Right atrium auricular region (tissue), 2 donors: ENCODE results near the gene GALNT18. TPM values are rescaled to one million over a fixed set of nuclear protein-coding genes. Genes with fewer than 3 reads are reported as not detected.

Experiments
- DNase-seq: peaks from one replicate; pipeline ENCODE4 v3.0.0-alpha.2; 2019; ENCODE audit warnings: low spot score
- H3K27ac ChIP-seq, 2 donors: fragments of 200-600 bp; sonication (generic); 1 replicate in 1 of 2; 2 replicates in 1 of 2; pipeline ENCODE4 v1.5.1; 2016 to 2019
- H3K27me3 ChIP-seq, 2 donors: fragments of 200-600 bp; sonication (generic); one replicate each; pipeline versions ENCODE4 v1.5.1 to v1.6.0; 2017 to 2019
- H3K36me3 ChIP-seq: fragments of 200-600 bp; sonication (generic); one replicate; pipeline ENCODE4 v1.5.1; 2016
- H3K4me1 ChIP-seq, 2 donors: fragments of 200-600 bp; sonication (generic); one replicate each; pipeline versions ENCODE4 v1.5.1 to v1.6.0; 2017 to 2019
- H3K4me3 ChIP-seq, 2 donors: fragments of 200-600 bp; sonication (generic); 1 replicate in 1 of 2; 2 replicates in 1 of 2; pipeline ENCODE4 v1.5.1; 2017 to 2019; ENCODE audit warnings: mild to moderate bottlenecking in 1 of 2, moderate library complexity in 1 of 2
- H3K9me3 ChIP-seq, 2 donors: fragments of 200-600 bp; sonication (generic); one replicate each; pipeline ENCODE4 v1.5.1; 2019
- CTCF ChIP-seq, 2 donors: fragments of 200-600 bp; sonication (generic); IDR thresholded peaks; one replicate each; pipeline ENCODE4 v1.5.1; 2019; ENCODE audit warnings: antibody characterized with exemption in 2 of 2
- total RNA-seq, 2 donors: library from RNA; depleted of rRNA; stranded (reverse); fragments of >200 nt; gene quantifications; one replicate each; pipeline ENCODE4 v1.1.0, GENCODE V29; 2016

GALNT18 gene
- total RNA-seq, 2 donors from 2014 or later = 22.2 to 26.8 TPM

GRCh38 chr11:11624204-11624603 is 2.4 kb upstream of the GALNT18 start:
- no peaks in the 10 kb centered on the region for H3K27me3 ChIP-seq
- no peak overlapping the region for H3K4me3 ChIP-seq
- H3K4me1 ChIP-seq = peaks cover 0 to 21% of the 10 kb centered on the region in 2 donors
- TF ChIP-seq CTCF (IDR thresholded peaks at IDR 0.05) = no peak
- H3K9me3 ChIP-seq = no peaks in the 10 kb centered on the region
- DNase-seq = no peak
- no peaks in the 10 kb centered on the region for H3K36me3 ChIP-seq
- H3K27ac ChIP-seq = no peak overlapping the region

- Histone ChIP-seq H3K27me3 (no peaks in the 10 kb centered on the region), H3K36me3 (no peaks in the 10 kb centered on the region), H3K27ac (peak overlapping the region in 1 of 2 donors; percentile 54), H3K4me3 (no peak overlapping the region), H3K9me3 (no peaks in the 10 kb centered on the region), H3K4me1 (peaks cover 0 to 35% of the 10 kb centered on the region in 2 donors)
- TF ChIP-seq CTCF (IDR thresholded peaks at IDR 0.05) = no peak
- DNase-seq = no peak
Measured at GRCh38 chr11:11622772-11623171, 967 bp upstream of the GALNT18 start.

GRCh38 chr11:11622340-11622706 is 518 bp upstream of the GALNT18 start:
- H3K9me3 ChIP-seq = no peaks in the 10 kb centered on the region
- no peaks in the 10 kb centered on the region for H3K27me3 ChIP-seq
- TF ChIP-seq CTCF (IDR thresholded peaks at IDR 0.05) = no peak
- peaks cover 0 to 39% of the 10 kb centered on the region in 2 donors for H3K4me1 ChIP-seq
- peak overlapping the region; percentile 13 to 78 for H3K4me3 ChIP-seq
- peak overlapping the region; percentile 54 to 77 for H3K27ac ChIP-seq
- H3K36me3 ChIP-seq = no peaks in the 10 kb centered on the region
- no peak for DNase-seq

GRCh38 chr11:11620921-11621572 is 758 bp downstream of the GALNT18 start:
- H3K4me1 ChIP-seq = peaks cover 0 to 41% of the 10 kb centered on the region in 2 donors

GRCh38 chr11:11620173-11620920 is 1.5 kb downstream of the GALNT18 start:
- Histone ChIP-seq H3K27ac (peak overlapping the region; percentile 82 to 84), H3K9me3 (no peaks in the 10 kb centered on the region), H3K36me3 (no peaks in the 10 kb centered on the region), H3K4me1 (peaks cover 0 to 48% of the 10 kb centered on the region in 2 donors), H3K4me3 (peak overlapping the region; percentile 60 to 78), H3K27me3 (no peaks in the 10 kb centered on the region)
- DNase-seq = peak; percentile 63
- TF ChIP-seq CTCF (IDR thresholded peaks at IDR 0.05) = no peak

More at GRCh38 chr11:11620921-11621572, 758 bp downstream of the GALNT18 start:
- peak overlapping the region; percentile 60 to 78 for H3K4me3 ChIP-seq
- no peaks in the 10 kb centered on the region for H3K27me3 ChIP-seq
- peak in 1 of 2 donors; percentile 47 for TF ChIP-seq CTCF (IDR thresholded peaks at IDR 0.05)
- H3K36me3 ChIP-seq = no peaks in the 10 kb centered on the region
- H3K27ac ChIP-seq = peak overlapping the region; percentile 82 to 84
- H3K9me3 ChIP-seq = no peaks in the 10 kb centered on the region
- DNase-seq = no peak
